HFFc6 (cell line): ENCODE measurements around the gene RPE. TPM values are rescaled to one million over a fixed set of nuclear protein-coding genes. Genes with fewer than 3 reads are reported as not detected.

ENCODE experiments used
- DNase-seq: peaks from one replicate; pipeline ENCODE4 v3.0.0-alpha.2; 2018
- H3K27ac Mint-ChIP-seq: 2 replicates; pipeline ENCODE4 v1.8.0; 2020; ENCODE audit warnings: mild to moderate bottlenecking, mixed read lengths
- H3K27me3 Mint-ChIP-seq: 2 replicates; pipeline ENCODE4 v1.8.0; 2021; ENCODE audit warnings: mild to moderate bottlenecking, moderate library complexity, mixed read lengths; ENCODE audit not compliant: insufficient read depth
- H3K36me3 Mint-ChIP-seq: 2 replicates; pipeline ENCODE4 v1.8.0; 2021; ENCODE audit warnings: low read depth, mixed read lengths
- H3K4me1 Mint-ChIP-seq: 2 replicates; pipeline ENCODE4 v1.8.0; 2020; ENCODE audit warnings: low read depth, mixed read lengths
- H3K4me3 Mint-ChIP-seq: 2 replicates; pipeline ENCODE4 v1.8.0; 2020; ENCODE audit warnings: mild to moderate bottlenecking, moderate library complexity, mixed read lengths
- H3K9me3 Mint-ChIP-seq: 2 replicates; pipeline ENCODE4 v1.8.0; 2020; ENCODE audit warnings: mild to moderate bottlenecking, mixed read lengths
- CTCF ChIP-seq: fragments of 200-600 bp; sonication (generic); IDR thresholded peaks from 2 replicates; pipeline ENCODE4 v1.5.0; 2021; ENCODE audit warnings: antibody characterized with exemption, mild to moderate bottlenecking
- total RNA-seq, 6 experiments: library from RNA; stranded (reverse); fragmentation: NEBNext Ultra II Directional; extraction: Animal tissue kit (Norgen Biotek cat#: 25700); gene quantifications; 2 replicates in 1 of 6; 3 replicates in 5 of 6; pipeline ENCODE4 v1.2.3, GENCODE V29; 2021

Gene RPE
- total RNA-seq, 6 experiments from 2014 or later = 58.9 to 70.9 (median 67.3) TPM

GRCh38 chr2:210050885-210051284 lies 48.4 kb downstream of the RPE start:
- DNase-seq = no peak
- Mint-ChIP-seq H3K27me3 (peaks cover 2% of the 10 kb centered on the region; the same call in 1 of the 2 replicates), H3K4me1 (no peaks in the 10 kb centered on the region), H3K27ac (no peak overlapping the region), H3K4me3 (no peak overlapping the region), H3K36me3 (peaks cover 20% of the 10 kb centered on the region; the same call in 1 of the 2 replicates), H3K9me3 (peaks cover 13% of the 10 kb centered on the region)
- no peak for TF ChIP-seq CTCF

- peaks cover 7% of the 10 kb centered on the region for H3K9me3 Mint-ChIP-seq
- peaks cover 3% of the 10 kb centered on the region for H3K27me3 Mint-ChIP-seq
- no peaks in the 10 kb centered on the region for H3K4me1 Mint-ChIP-seq
- no peak for TF ChIP-seq CTCF
- H3K4me3 Mint-ChIP-seq = no peak overlapping the region
- H3K27ac Mint-ChIP-seq = no peak overlapping the region
- no peak for DNase-seq
- peaks cover 11% of the 10 kb centered on the region; the same call in 1 of the 2 replicates for H3K36me3 Mint-ChIP-seq
These were observed 52.3 kb downstream of the RPE start for GRCh38 chr2:210054696-210055095.

DNA sequence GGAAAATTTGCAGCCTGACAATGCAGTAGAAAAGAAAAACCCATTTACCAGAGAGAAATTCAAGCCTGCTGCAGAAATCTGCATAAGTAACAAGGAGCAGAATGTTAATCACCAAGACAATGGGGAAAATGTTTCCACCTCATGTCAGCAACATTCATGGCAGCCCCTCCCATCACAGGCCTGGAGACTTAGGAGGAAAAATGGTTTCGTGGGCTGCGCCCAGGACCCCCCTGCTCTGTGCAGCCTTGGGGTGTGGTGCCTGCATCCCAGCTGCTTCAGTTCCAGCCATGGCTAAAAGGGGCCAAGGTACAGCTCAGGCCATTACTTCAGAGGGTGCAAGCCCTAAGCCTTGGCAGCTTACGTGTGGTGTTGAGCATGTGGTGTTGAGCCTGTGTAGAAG lies 53.4 kb downstream of the RPE start:
- DNase-seq = no peak
- TF ChIP-seq CTCF = no peak
- Mint-ChIP-seq H3K9me3 (peaks cover 7% of the 10 kb centered on the region), H3K27me3 (peaks cover 3% of the 10 kb centered on the region), H3K4me3 (no peak overlapping the region), H3K36me3 (peaks cover 11% of the 10 kb centered on the region; the same call in 1 of the 2 replicates), H3K4me1 (no peaks in the 10 kb centered on the region), H3K27ac (no peak overlapping the region)

DNA sequence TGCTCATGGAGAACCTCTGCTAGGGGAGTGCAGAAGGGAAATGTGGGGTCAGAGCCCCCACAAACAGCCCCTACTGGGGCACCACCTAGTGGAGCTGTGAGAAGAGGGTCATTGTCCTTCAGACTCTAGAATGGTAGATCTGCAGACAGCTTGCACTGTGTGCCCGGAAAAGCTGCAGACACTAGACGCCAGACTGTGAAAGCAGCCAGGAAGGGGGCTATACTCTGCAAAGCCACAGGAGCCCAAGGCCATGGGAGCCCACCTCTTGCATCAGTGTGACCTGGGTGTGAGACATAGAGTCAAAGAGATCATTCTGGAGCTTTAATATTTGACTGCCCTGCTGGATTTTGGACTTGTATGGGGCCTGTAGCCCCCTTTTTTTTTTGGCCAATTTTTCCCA lies 60.9 kb downstream of the RPE start:
- no peak for TF ChIP-seq CTCF
- Mint-ChIP-seq H3K36me3 (no peaks in the 10 kb centered on the region), H3K27ac (no peak overlapping the region), H3K9me3 (peaks cover 1% of the 10 kb centered on the region; the same call in 1 of the 2 replicates), H3K27me3 (peaks cover 1% of the 10 kb centered on the region), H3K4me3 (no peak overlapping the region), H3K4me1 (no peaks in the 10 kb centered on the region)
- no peak for DNase-seq

Other genes starting within 250 kb of the RPE start
- not detected for gene UNC80, start 230.8 kb upstream of the RPE start, total RNA-seq
- 1 to 10 TPM; 3.3 to 6.0 (median 4.8) TPM for gene KANSL1L, start 168.8 kb downstream of the RPE start, total RNA-seq
- gene ACADL, start 222.8 kb downstream of the RPE start, total RNA-seq = not detected